Measurements from ENCODE around the gene MEPCE.
A peak's percentile ranks its signal among the peaks of the same experiment; 100 is the strongest.

Gene MEPCE

DNA sequence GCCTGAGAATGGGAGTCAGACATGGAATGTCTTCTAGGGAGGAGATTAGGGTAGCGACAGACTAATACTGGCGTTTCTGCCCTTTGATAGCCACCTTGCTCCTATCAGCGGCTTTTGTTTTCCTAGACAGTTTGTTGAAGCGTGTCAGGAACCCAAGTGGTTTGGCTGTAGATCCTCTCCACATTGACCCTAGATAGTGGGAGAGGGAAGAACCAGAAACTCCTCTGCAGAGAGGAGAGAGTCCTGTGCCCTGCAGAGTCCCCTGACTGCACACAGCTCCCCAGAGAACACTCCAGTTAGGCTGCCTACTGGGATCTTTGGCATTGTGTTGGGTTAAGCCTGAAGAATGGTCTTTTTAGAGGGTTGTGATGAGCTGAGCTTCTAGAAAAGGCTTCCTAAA, 2.4 kb downstream of the MEPCE start:
- Mint-ChIP-seq H3K4me3 (peak overlapping the region; percentile 88), H3K9me3 (peaks cover 7% of the 10 kb centered on the region), H3K36me3 (ENCODE audit: low read depth) (peaks cover 36% of the 10 kb centered on the region), H3K27ac (peak overlapping the region; percentile 99), H3K27me3 (ENCODE audit: low read depth, poor library complexity) (peaks cover 12% of the 10 kb centered on the region), H3K4me1 (peaks cover 52% of the 10 kb centered on the region)
- TF ChIP-seq, protein P1, sequence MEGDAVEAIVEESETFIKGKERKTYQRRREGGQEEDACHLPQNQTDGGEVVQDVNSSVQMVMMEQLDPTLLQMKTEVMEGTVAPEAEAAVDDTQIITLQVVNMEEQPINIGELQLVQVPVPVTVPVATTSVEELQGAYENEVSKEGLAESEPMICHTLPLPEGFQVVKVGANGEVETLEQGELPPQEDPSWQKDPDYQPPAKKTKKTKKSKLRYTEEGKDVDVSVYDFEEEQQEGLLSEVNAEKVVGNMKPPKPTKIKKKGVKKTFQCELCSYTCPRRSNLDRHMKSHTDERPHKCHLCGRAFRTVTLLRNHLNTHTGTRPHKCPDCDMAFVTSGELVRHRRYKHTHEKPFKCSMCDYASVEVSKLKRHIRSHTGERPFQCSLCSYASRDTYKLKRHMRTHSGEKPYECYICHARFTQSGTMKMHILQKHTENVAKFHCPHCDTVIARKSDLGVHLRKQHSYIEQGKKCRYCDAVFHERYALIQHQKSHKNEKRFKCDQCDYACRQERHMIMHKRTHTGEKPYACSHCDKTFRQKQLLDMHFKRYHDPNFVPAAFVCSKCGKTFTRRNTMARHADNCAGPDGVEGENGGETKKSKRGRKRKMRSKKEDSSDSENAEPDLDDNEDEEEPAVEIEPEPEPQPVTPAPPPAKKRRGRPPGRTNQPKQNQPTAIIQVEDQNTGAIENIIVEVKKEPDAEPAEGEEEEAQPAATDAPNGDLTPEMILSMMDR (IDR thresholded peaks at IDR 0.05), result no peak
- no peak for DNase-seq

DNA sequence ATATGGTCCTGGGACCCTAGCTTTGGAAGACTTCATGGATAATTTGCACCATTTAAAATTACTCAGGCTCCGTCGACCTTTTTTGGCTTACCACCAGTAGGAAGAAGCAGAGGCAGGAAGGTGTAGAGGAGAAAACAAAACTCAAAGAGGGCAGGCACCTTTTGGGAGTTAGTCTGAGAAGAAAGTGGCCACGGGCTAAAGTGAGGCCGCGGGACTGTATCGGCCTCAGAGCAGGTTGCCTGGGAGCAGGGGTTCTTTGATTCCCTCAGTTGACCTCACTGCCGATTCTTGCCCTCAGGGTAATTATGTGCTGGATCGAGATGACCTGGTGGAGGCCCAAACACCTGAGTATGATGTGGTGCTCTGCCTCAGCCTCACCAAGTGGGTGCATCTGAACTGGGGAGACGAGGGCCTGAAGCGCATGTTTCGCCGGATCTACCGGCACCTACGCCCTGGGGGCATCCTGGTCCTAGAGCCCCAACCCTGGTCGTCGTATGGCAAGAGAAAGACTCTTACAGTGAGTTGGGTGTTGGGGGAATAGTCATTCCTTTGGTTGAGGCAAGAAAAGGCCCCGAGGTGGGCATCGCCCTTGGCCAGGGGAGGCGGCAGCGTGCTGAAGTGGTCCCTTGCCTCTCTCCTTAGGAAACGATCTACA, 3.1 kb downstream of the MEPCE start:
- DNase-seq, result no peak

DNA sequence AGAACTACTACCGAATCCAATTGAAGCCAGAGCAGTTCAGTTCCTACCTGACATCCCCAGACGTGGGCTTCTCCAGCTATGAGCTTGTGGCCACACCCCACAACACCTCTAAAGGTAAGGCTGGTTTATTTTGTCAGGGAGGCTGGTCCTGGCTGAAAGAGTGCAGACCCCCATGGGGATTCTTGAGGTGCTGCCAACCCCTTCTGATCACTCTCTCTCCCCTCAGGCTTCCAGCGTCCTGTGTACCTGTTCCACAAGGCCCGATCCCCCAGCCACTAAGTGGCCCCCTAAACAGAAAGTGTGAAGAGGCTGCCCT, 3.6 kb downstream of the MEPCE start:
- Mint-ChIP-seq H3K9me3 (peaks cover under 1% of the 10 kb centered on the region), H3K4me3 (no peak overlapping the region), H3K27ac (peak overlapping the region; percentile 82), H3K4me1 (peaks cover 54% of the 10 kb centered on the region), H3K27me3 (ENCODE audit: low read depth, poor library complexity) (peaks cover 6% of the 10 kb centered on the region), H3K36me3 (ENCODE audit: low read depth) (peaks cover 36% of the 10 kb centered on the region)
- TF ChIP-seq, protein P1 (IDR thresholded peaks at IDR 0.05), result no peak
- no peak for DNase-seq

More for the DNA sequence above, 3.1 kb downstream of the MEPCE start:
- peaks cover 52% of the 10 kb centered on the region for H3K4me1 Mint-ChIP-seq
- TF ChIP-seq, protein P1 (IDR thresholded peaks at IDR 0.05), result no peak
- peaks cover 36% of the 10 kb centered on the region for H3K36me3 Mint-ChIP-seq (ENCODE audit: low read depth)
- H3K27ac Mint-ChIP-seq, result peak overlapping the region; percentile 99
- peaks cover 11% of the 10 kb centered on the region for H3K27me3 Mint-ChIP-seq (ENCODE audit: low read depth, poor library complexity)
- peaks cover 6% of the 10 kb centered on the region for H3K9me3 Mint-ChIP-seq
- peak overlapping the region; percentile 88 for H3K4me3 Mint-ChIP-seq

DNA sequence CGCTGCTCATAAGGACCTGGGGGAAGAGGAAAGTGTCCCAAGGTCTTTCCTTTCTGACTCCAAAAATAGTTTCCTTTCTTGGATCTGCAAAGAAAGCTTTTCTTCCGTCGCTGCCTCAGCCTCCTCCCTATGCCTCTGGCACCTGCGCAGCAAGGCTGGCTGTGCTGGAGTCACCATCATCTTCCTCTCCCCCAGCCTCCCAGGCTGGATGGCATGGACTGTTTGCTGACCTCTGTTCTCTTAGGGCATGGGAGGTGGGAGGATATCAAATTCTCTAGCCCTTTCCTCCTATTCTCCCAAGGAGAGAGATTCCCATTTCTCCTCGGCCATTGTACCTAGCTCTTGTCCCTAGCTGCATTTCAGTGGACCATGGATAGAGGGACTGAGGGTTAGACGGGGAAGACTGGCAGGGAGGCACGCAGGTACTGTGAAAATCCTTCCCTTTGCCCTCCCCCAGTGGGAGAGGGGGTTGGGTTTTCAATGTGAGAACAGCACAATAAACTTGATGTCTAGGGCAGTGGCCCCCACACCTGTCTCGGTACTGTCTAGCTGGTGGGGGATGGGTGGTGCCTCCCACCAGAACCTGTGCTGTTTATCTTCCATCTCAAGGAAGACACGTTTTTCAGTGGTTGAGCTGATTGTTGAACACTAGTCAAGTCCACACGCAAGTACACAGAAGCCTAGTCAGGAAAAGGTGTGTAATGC, 4.1 kb downstream of the MEPCE start:
- no peak for DNase-seq
- Mint-ChIP-seq H3K4me3 (peak overlapping the region; percentile 88), H3K4me1 (peaks cover 56% of the 10 kb centered on the region), H3K27me3 (ENCODE audit: low read depth, poor library complexity) (peaks cover under 1% of the 10 kb centered on the region), H3K27ac (peak overlapping the region; percentile 82), H3K36me3 (ENCODE audit: low read depth) (peaks cover 36% of the 10 kb centered on the region), H3K9me3 (no peaks in the 10 kb centered on the region)
- TF ChIP-seq, protein P1 (IDR thresholded peaks at IDR 0.05), result no peak

DNA sequence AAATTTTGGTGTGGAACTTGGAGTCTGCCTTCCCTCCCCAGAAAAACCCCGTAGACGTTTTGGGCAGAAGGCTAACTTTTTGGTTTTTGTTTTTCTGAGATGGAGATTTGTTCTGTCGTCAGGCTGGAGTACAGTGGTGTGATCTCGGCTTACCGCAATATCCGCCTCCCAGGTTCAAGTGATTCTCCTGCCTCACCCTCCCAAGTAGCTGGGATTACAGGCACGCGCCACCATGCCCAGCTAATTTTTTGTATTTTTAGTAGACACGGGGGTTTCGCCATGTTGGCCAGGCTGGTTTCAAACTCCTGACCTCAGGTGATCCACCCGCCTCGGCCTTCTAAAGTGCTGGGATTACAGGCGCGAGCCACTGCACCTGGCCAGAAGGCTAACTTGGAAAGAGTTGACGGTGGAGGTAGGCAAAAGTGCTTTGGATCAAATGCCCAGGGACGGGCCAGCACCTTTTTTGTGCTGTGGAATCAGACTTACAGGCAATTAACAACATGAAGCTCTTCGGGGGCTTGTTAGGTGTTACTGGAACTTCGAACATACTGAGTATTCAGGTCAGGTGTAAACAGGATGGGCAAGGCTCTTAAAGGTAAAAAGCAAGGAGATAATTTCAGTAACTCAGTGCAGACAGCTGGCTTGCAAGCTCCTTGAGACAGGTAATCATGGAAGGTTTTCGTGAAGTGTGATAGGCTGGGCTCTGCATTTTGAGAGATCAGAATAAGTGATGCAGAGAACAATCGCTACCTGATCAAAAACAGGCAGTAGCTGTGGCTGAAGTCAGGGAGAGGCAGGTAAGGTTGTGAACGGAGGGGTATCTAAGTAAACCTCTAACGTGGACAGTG, 4.9 kb downstream of the MEPCE start:
- H3K4me1 Mint-ChIP-seq, result peaks cover 56% of the 10 kb centered on the region
- no peaks in the 10 kb centered on the region for H3K27me3 Mint-ChIP-seq (ENCODE audit: low read depth, poor library complexity)
- DNase-seq, result no peak
- H3K9me3 Mint-ChIP-seq, result no peaks in the 10 kb centered on the region
- peak overlapping the region; percentile 63 for H3K27ac Mint-ChIP-seq
- peak overlapping the region; percentile 88 for H3K4me3 Mint-ChIP-seq
- TF ChIP-seq, protein P1 (IDR thresholded peaks at IDR 0.05), result no peak
- peaks cover 36% of the 10 kb centered on the region for H3K36me3 Mint-ChIP-seq (ENCODE audit: low read depth)

Measured in nephron progenitor cell (in vitro differentiated cells).